LNCAP (cell line): ENCODE results near the gene DENR.

ENCODE experiments used
- CTCF ChIP-seq: fragments of 450-650 bp; IDR thresholded peaks from 2 replicates; pipeline ENCODE4 v1.5.1; 2017; ENCODE audit warnings: mild to moderate bottlenecking

The DENR gene

GRCh38 chr12:122743895-122744525 lies 8.6 kb upstream of the DENR start:
- TF ChIP-seq CTCF, result no peak

- no peak for TF ChIP-seq CTCF
Measured at GRCh38 chr12:122747224-122748135, 5.1 kb upstream of the DENR start.

GRCh38 chr12:122749569-122750332 lies 2.9 kb upstream of the DENR start:
- no peak for TF ChIP-seq CTCF

- TF ChIP-seq CTCF, result no peak
Measured at GRCh38 chr12:122753319-122753650, 661 bp downstream of the DENR start.

GRCh38 chr12:122754790-122755189 lies 2.2 kb downstream of the DENR start:
- no peak for TF ChIP-seq CTCF

- no peak for TF ChIP-seq CTCF
Measured at GRCh38 chr12:122757568-122757967, 4.9 kb downstream of the DENR start.

- TF ChIP-seq CTCF, result no peak
Measured at GRCh38 chr12:122785503-122785902, 32.9 kb downstream of the DENR start.
